Activated T-cell treated with anti-CD3 and anti-CD28 coated beads for 1 hour (primary cell): Measurements from ENCODE around the gene TIMMDC1.
"Not testable (repeated sequence)": the region's sequence is repeated elsewhere in the genome, so short reads cannot be mapped to it uniquely, and the experiment has no call there.

Source experiments
- DNase-seq: peaks from one replicate; pipeline ENCODE4 v3.0.0-alpha.2; 2020; ENCODE audit warnings: low read depth

The TIMMDC1 gene

GRCh38 chr3:119557192-119557876, 59.0 kb downstream of the TIMMDC1 start:
- no peak for DNase-seq

GRCh38 chr3:119557877-119558269, 59.5 kb downstream of the TIMMDC1 start:
- no peak for DNase-seq

DNA sequence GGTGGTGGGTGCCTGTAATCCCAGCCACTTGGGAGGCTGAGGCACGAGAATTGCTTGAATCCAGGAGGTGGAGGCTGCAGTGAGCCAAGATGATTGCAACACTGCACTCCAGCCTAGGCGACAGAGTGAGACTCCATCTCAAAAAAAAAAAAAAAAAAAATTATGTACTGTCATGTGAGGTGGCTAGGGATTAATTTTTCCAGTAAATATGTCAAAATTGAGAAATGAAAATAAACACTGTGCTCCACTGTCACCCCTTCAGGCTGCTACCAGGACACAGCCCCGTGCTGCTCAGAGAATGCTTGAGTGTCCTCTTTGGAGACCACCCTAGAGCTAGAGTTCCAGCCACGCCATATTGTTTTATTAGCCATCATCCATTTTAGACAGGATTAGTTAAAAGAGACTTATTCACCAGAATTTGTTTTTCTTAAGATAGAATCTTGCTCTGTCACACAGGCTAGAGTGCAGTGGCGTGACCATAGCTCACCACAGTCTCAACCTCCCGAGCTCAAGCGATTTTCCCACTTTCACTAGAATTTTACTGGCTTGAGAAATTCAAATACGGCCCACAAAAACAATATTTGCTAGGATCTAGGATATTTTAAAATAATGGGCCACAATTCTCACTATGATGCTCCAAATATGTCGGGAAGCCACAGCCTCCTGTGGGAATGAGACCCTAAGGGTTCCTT, 60.4 kb downstream of the TIMMDC1 start:
- no peak for DNase-seq

GRCh38 chr3:119559441-119559963, 61.2 kb downstream of the TIMMDC1 start, which contains the start of gene CD80:
TSS of gene CD80 (minus strand) at chr3:119559614. CDS start at chr3:119557728, 1,886 bp downstream.
- DNase-seq, result peak; percentile 13

DNA sequence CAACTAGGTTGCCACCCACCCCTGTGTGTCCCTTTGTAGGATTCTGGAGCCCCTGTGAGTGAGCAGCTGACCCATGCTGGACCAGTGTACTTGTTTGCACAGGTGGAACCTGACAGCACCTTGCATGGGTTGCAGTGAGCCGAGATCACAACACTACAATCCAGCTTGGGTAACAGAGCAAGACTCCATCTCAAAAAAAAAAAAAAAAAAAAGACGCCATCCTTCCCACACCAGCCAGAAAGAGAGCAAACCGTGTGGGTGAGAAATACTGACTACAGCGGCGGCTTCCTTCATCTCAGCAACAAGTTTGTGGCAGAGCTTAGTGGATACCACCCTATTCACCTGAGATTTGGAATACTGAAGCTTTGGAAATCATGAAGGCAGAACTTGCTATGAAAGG, 61.8 kb downstream of the TIMMDC1 start:
- DNase-seq, result no peak

- no peak for DNase-seq
Observed at GRCh38 chr3:119562307-119562961, 64.1 kb downstream of the TIMMDC1 start.

DNA sequence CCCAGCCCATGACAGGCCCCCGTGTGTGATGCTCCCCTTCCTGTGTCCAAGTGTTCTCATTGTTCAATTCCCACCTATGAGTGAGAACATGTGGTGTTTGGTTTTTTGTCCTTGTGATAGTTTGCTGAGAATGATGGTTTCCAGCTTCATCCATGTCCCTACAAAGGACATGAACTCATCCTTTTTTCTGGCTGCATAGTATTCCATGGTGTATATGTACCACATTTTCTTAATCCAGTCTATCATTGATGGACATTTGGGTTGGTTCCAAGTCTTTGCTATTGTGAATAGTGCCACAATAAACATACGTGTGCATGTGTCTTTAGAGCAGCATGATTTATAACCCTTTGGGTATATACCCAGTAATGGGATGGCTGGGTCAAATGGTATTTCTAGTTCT, 65.0 kb downstream of the TIMMDC1 start:
- not testable (repeated sequence) for DNase-seq

- DNase-seq, result no peak
Observed at GRCh38 chr3:119569156-119569555, 70.8 kb downstream of the TIMMDC1 start.

DNA sequence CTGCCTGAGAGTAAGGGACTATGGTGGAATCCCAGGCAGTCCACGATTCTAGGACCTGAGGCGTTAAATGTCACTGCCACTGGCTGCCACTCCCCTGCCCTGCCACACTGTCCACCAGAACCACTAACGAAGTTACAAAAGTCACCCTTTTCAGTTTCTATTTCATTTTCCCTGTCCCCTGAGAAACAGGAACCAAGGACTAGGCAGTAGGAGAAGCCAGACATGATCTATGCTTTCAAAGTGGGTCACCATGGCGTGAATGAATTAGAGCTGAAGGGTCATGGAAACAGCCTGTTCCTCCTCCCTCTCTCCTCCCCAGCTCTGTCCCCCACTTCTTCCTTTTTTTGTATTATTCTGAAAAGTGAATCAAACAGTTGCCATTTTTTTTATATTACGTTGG, 71.9 kb downstream of the TIMMDC1 start:
- DNase-seq, result no peak

- no peak for DNase-seq
Observed at GRCh38 chr3:119571230-119571629, 72.9 kb downstream of the TIMMDC1 start.

DNA sequence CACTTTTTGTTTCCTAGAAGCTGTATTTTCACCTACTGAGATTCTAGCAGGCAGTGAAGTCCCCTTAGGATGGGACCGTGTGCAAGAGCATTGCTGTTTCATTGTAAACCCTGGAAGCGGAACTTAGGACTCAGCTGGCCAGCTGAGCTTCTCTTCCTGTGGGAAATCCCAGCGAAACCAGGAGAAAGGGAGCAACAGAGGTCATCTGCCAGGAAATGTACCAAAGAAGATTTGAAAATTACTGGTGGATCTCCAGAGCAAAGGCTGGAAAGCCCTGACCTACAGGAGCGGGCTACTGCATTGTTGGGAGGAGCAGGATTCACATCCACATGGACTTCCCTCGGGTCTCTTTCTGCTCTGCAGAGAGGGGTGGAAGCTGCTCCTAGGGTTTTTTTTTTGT, 73.3 kb downstream of the TIMMDC1 start:
- no peak for DNase-seq
